Smooth muscle cell (in vitro differentiated cells): ENCODE data around the gene GPR132. TPM values are rescaled to one million over a fixed set of nuclear protein-coding genes. Genes with fewer than 3 reads are reported as not detected.

ENCODE experiments used
- DNase-seq: peaks from one replicate; lab custom pipeline; 2025; ENCODE audit not compliant: unreplicated experiment; lab: John Stamatoyannopoulos, UW
- H2AFZ ChIP-seq: fragments of 200-600 bp; sonication (generic); 2 replicates; pipeline ENCODE4 v1.6.0; 2016; ENCODE audit warnings: antibody characterized with exemption, low read depth, mild to moderate bottlenecking
- H3F3A ChIP-seq: fragments of 200-600 bp; sonication (generic); 2 replicates; pipeline ENCODE4 v1.6.0; 2017; ENCODE audit warnings: antibody characterized with exemption, low read depth
- H3K27ac ChIP-seq: fragments of 200-600 bp; sonication (generic); 2 replicates; pipeline ENCODE4 v1.5.1; 2016; ENCODE audit warnings: low read depth, mild to moderate bottlenecking
- H3K27me3 ChIP-seq: fragments of 200-600 bp; sonication (generic); 2 replicates; pipeline ENCODE4 v1.6.1; 2016; ENCODE audit warnings: low read depth, mild to moderate bottlenecking
- H3K36me3 ChIP-seq: fragments of 200-600 bp; sonication (generic); 2 replicates; pipeline ENCODE4 v1.5.1; 2016; ENCODE audit warnings: low read depth
- H3K4me1 ChIP-seq: fragments of 200-600 bp; sonication (generic); 2 replicates; pipeline ENCODE4 v1.5.1; 2016; ENCODE audit warnings: low read depth
- H3K4me2 ChIP-seq: fragments of 200-600 bp; sonication (generic); 2 replicates; pipeline ENCODE4 v1.6.0; 2016; ENCODE audit warnings: mild to moderate bottlenecking
- H3K4me3 ChIP-seq: fragments of 200-600 bp; sonication (generic); 2 replicates; pipeline ENCODE4 v1.5.1; 2016; ENCODE audit warnings: mild to moderate bottlenecking
- H3K79me2 ChIP-seq: fragments of 200-600 bp; sonication (generic); 2 replicates; pipeline ENCODE4 v1.6.0; 2016; ENCODE audit warnings: low read depth, mild to moderate bottlenecking
- H3K9ac ChIP-seq: fragments of 200-600 bp; sonication (generic); 2 replicates; pipeline ENCODE4 v1.6.0; 2016; ENCODE audit warnings: low read depth
- H3K9me3 ChIP-seq: fragments of 200-600 bp; sonication (generic); replicated peaks from 2 replicates; pipeline ENCODE4 v1.5.1; 2016; ENCODE audit warnings: low read depth
- H4K20me1 ChIP-seq: fragments of 200-600 bp; sonication (generic); 2 replicates; pipeline ENCODE4 v1.6.0; 2016; ENCODE audit warnings: low read depth
- WGBS: methylation state at CpG from one replicate; pipeline ENCODE4 v1.1.7; 2016; ENCODE audit warnings: low lambda C conversion rate; 5-methylcytosine and 5-hydroxymethylcytosine counted together
- polyA plus RNA-seq: library from polyadenylated mRNA; unstranded; fragments of >200 nt; fragmentation: Nextera tagmentation; extraction: Ambion mirVana; gene quantifications from 2 replicates; pipeline ENCODE4 v1.2.1, GENCODE V29; 2016
- total RNA-seq: library from RNA; depleted of rRNA; stranded (reverse); fragments of >200 nt; gene quantifications from 2 replicates; pipeline ENCODE4 v1.2.3, GENCODE V29; 2014
- TF ChIP-seq, protein P1 (sequence below): fragments of 200-600 bp; sonication (generic); IDR thresholded peaks from 2 replicates; pipeline ENCODE4 v1.5.1; 2017; ENCODE audit warnings: borderline replicate concordance, mild to moderate bottlenecking, antibody characterized with exemption; ENCODE audit not compliant: insufficient read depth, poor library complexity, severe bottlenecking

GPR132 gene
- total and polyA plus RNA-seq, 2 experiments from 2014 or later: 0.18 to 0.62 TPM

- Histone ChIP-seq H3K36me3 (no peaks in the 10 kb centered on the region), H2AFZ (no peak overlapping the region), H3K4me3 (no peak overlapping the region), H3F3A (no peaks in the 10 kb centered on the region), H3K9ac (no peak overlapping the region), H3K4me2 (no peak overlapping the region), H3K9me3 (no peaks in the 10 kb centered on the region), H3K27ac (no peak overlapping the region), H3K4me1 (peaks cover 7% of the 10 kb centered on the region), H3K27me3 (no peaks in the 10 kb centered on the region), H4K20me1 (no peaks in the 10 kb centered on the region), H3K79me2 (no peaks in the 10 kb centered on the region)
- no peak for DNase-seq
- TF ChIP-seq, protein P1, sequence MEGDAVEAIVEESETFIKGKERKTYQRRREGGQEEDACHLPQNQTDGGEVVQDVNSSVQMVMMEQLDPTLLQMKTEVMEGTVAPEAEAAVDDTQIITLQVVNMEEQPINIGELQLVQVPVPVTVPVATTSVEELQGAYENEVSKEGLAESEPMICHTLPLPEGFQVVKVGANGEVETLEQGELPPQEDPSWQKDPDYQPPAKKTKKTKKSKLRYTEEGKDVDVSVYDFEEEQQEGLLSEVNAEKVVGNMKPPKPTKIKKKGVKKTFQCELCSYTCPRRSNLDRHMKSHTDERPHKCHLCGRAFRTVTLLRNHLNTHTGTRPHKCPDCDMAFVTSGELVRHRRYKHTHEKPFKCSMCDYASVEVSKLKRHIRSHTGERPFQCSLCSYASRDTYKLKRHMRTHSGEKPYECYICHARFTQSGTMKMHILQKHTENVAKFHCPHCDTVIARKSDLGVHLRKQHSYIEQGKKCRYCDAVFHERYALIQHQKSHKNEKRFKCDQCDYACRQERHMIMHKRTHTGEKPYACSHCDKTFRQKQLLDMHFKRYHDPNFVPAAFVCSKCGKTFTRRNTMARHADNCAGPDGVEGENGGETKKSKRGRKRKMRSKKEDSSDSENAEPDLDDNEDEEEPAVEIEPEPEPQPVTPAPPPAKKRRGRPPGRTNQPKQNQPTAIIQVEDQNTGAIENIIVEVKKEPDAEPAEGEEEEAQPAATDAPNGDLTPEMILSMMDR: no peak
- WGBS: 94% methylated on average over 10 of the region's 10 CpGs
Observed at GRCh38 chr14:105069522-105069870, 4.3 kb upstream of the GPR132 start.

DNA sequence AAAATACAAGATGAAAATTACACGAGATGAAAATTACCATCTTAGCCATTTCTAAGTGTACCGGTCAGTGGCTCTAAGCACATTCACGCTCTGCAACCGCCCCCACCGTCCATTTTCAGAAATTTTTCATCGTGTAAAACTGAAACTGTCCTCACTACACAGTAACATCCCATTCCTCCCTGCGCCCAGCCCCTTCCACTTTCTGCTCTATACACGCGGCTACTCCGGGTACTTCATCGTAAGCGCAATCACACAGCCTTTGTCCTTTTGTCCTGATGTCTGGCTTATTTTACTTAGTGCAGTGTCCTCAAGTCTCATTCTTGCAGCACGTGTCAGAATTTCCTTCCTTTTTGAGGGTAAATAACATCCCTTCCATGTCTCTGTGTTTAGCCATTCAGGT lies 3.6 kb upstream of the GPR132 start:
- Histone ChIP-seq H2AFZ (no peak overlapping the region), H3K9me3 (no peaks in the 10 kb centered on the region), H3F3A (no peaks in the 10 kb centered on the region), H3K36me3 (no peaks in the 10 kb centered on the region), H3K27ac (no peak overlapping the region), H4K20me1 (no peaks in the 10 kb centered on the region), H3K27me3 (no peaks in the 10 kb centered on the region), H3K4me3 (no peak overlapping the region), H3K9ac (no peak overlapping the region), H3K4me2 (no peak overlapping the region), H3K79me2 (no peaks in the 10 kb centered on the region), H3K4me1 (peaks cover 7% of the 10 kb centered on the region)
- no peak for DNase-seq
- 90% methylated on average over 13 of the region's 13 CpGs for WGBS
- TF ChIP-seq, protein P1: no peak

DNA sequence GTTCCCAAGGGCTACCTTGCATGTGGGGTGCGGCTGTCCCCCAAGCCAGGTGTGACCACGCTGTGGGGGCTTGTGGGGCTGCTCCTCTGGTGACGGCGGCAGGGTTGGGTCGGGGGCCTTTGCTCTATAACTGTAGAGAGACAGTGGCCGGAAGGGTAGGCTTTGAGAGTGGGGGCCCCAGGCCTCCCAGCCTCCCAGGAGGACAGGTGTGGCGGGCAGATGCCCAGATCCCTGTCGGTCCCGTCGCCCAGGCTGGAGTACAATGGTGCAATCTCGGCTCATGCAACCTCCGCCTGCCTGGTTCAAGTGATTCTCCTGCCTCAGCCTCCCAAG lies 2.7 kb upstream of the GPR132 start:
- no peaks in the 10 kb centered on the region for H3K27me3 ChIP-seq
- H3K79me2 ChIP-seq: no peaks in the 10 kb centered on the region
- no peaks in the 10 kb centered on the region for H3K9me3 ChIP-seq
- H3F3A ChIP-seq: no peaks in the 10 kb centered on the region
- H2AFZ ChIP-seq: no peak overlapping the region
- WGBS: 93% methylated on average over 12 of the region's 12 CpGs
- peaks cover 7% of the 10 kb centered on the region for H3K4me1 ChIP-seq
- TF ChIP-seq, protein P1: no peak
- no peak overlapping the region for H3K27ac ChIP-seq
- no peak for DNase-seq
- no peaks in the 10 kb centered on the region for H4K20me1 ChIP-seq
- H3K36me3 ChIP-seq: no peaks in the 10 kb centered on the region
- H3K4me3 ChIP-seq: no peak overlapping the region
- H3K9ac ChIP-seq: no peak overlapping the region
- H3K4me2 ChIP-seq: no peak overlapping the region

DNA sequence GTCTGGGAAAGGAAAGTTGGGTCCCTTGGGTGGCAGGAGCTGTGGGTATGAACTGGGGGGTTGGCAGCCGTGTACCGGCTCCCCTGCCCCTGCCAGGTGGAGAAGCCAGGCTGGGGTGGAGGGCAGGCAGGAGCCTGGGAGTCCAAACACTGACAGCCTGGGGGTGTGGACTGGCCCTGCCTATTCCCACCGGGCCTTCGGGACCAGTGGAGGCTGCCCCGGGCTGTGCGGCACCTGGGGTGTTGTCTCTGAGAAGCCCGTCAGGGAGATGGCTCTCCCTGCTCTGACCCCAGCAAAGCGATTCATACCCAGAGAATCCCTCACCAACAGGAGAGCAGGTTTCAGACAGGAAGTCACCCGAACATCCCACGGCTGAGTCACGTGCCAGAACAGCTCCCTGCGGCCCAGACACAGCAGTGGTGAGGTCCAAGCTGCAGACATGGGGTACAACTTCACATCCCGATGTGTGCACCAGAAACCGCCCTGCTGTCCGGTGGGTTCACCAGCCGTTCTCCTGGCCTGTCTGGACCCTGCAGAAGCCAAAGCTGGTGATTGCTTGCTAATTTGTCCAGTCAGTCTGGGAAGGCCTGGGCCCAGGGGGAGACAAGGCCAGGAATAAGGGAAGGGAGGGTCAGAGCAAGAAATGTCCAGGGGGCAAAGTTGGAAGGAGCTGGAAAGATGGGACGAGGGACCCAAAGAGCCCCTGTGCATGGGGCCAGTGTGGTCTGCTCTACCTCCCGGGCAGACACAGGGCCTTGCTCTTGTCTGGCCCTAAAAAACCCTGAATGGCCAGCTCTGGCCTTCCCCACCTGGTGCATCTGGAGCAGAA lies 2.1 kb upstream of the GPR132 start:
- Histone ChIP-seq H3K79me2 (no peaks in the 10 kb centered on the region), H3K27me3 (no peaks in the 10 kb centered on the region), H3K4me3 (no peak overlapping the region), H3K27ac (no peak overlapping the region), H3K4me1 (peaks cover 7% of the 10 kb centered on the region), H3K9ac (no peak overlapping the region), H3K4me2 (no peak overlapping the region), H3K9me3 (no peaks in the 10 kb centered on the region), H3K36me3 (no peaks in the 10 kb centered on the region), H2AFZ (no peak overlapping the region), H3F3A (no peaks in the 10 kb centered on the region), H4K20me1 (no peaks in the 10 kb centered on the region)
- TF ChIP-seq, protein P1: no peak
- 64% methylated on average over 17 of the region's 18 CpGs for WGBS
- DNase-seq: no peak
